GM12878 (cell line): ENCODE measurements around the gene RAC2. TPM values are rescaled to one million over a fixed set of nuclear protein-coding genes. Genes with fewer than 3 reads are reported as not detected.

ENCODE experiments used
- ATAC-seq: fragments of 200-7000 bp; cut with Tn5 transposase; 3 replicates; pipeline ENCODE4 v1.9.1; 2020; ENCODE audit warnings: mild to moderate bottlenecking, moderate library complexity
- BruUV-seq: library from RNA; stranded (reverse); fragments of 400-500 nt; replicated peaks from 2 replicates; lab custom pipeline; 2021; lab: Mats Ljungman, UMichigan
- CTCF ChIA-PET: fragments of 300-600 bp; sonication (Branson Sonifier 250); formaldehyde crosslinking; extraction: SDS; loops from one replicate; lab custom pipeline; 2021; ENCODE audit warnings: inconsistent platforms; lab: Yijun Ruan, JAX
- POLR2A ChIA-PET: fragments of 350-600 bp; formaldehyde crosslinking; extraction: SDS; loops from one replicate; lab custom pipeline; 2021; ENCODE audit warnings: inconsistent platforms; lab: Charles Lee
- RAD21 ChIA-PET: fragments of 300-600 bp; sonication (Branson Sonifier 250); formaldehyde crosslinking; loops from one replicate; lab custom pipeline; 2023; ENCODE audit warnings: antibody characterized with exemption; ENCODE audit not compliant: unreplicated experiment; lab: Charles Lee
- SMC1A ChIA-PET: fragments of 300-600 bp; sonication (Branson Sonifier 250); formaldehyde crosslinking; loops from one replicate; lab custom pipeline; 2023; ENCODE audit not compliant: unreplicated experiment, uncharacterized antibody; lab: Charles Lee
- DNase-seq: peaks from one replicate; pipeline ENCODE4 v3.0.0-alpha.2; 2011; ENCODE audit warnings: low read depth, low spot score
- FAIRE-seq: peaks from 3 replicates; lab custom pipeline; 2011; peaks lifted over from hg19 to GRCh38; lab: Jason Lieb, UNC
- H2AFZ ChIP-seq: 2 replicates; pipeline ENCODE4 v1.6.0; 2011; ENCODE audit warnings: low read depth, low read length, control low read depth; ENCODE audit not compliant: control insufficient read depth
- H3K27ac ChIP-seq: 2 replicates; pipeline ENCODE4 v1.5.1; 2011; ENCODE audit warnings: control low read depth; ENCODE audit not compliant: control insufficient read depth, insufficient read depth
- H3K27me3 ChIP-seq, 2 experiments: replicated peaks in 1 of 2; 2 replicates each; pipeline versions ENCODE4 v1.6.0 to v1.6.1; 2011; ENCODE audit warnings: low read length in 1 of 2; ENCODE audit not compliant: control insufficient read depth in 2 of 2, insufficient read depth in 2 of 2
- H3K36me3 ChIP-seq, 2 experiments: 2 replicates each; pipeline ENCODE4 v1.5.1; 2011; ENCODE audit warnings: low read length in 1 of 2; ENCODE audit not compliant: control insufficient read depth in 2 of 2, insufficient read depth in 2 of 2
- H3K4me1 ChIP-seq: 2 replicates; pipeline ENCODE4 v1.6.1; 2011; ENCODE audit warnings: mild to moderate bottlenecking, low read length, moderate library complexity, mixed read lengths; ENCODE audit not compliant: control insufficient read depth, insufficient read depth
- H3K4me2 ChIP-seq: 2 replicates; pipeline ENCODE4 v1.6.0; 2011; ENCODE audit warnings: control low read depth; ENCODE audit not compliant: control insufficient read depth, insufficient read depth
- H3K4me3 ChIP-seq: fragments of 200-600 bp; sonication (generic); 2 replicates; pipeline ENCODE4 v1.5.1; 2016
- H3K79me2 ChIP-seq: 2 replicates; pipeline ENCODE4 v1.6.0; 2011; ENCODE audit warnings: low read length; ENCODE audit not compliant: control insufficient read depth, insufficient read depth
- H3K9ac ChIP-seq: 2 replicates; pipeline ENCODE4 v1.8.0; 2011; ENCODE audit warnings: low read length, control low read depth, mixed read lengths; ENCODE audit not compliant: control insufficient read depth, insufficient read depth
- H3K9me3 ChIP-seq: replicated peaks from 3 replicates; pipeline ENCODE4 v1.5.1; 2011; ENCODE audit warnings: mild to moderate bottlenecking, low read length; ENCODE audit not compliant: control insufficient read depth, insufficient read depth
- H4K20me1 ChIP-seq: 2 replicates; pipeline ENCODE4 v1.6.0; 2011; ENCODE audit not compliant: control insufficient read depth, insufficient read depth
- ATF7 ChIP-seq: fragments of 450-650 bp; IDR thresholded peaks from 2 replicates; pipeline ENCODE4 v1.6.1; 2016; ENCODE audit warnings: low read depth, mild to moderate bottlenecking
- CBX3 ChIP-seq: fragments of 200-600 bp; sonication (generic); IDR thresholded peaks from 2 replicates; pipeline ENCODE4 v1.6.1; 2016; ENCODE audit warnings: low read depth, borderline replicate concordance
- POLR2A ChIP-seq: IDR thresholded peaks from 2 replicates; pipeline ENCODE4 v1.6.1; 2011; ENCODE audit warnings: low read depth, mild to moderate bottlenecking, low read length
- WGBS: methylation state at CpG from one replicate; pipeline ENCODE4 v1.1.6; 2016; ENCODE audit warnings: low lambda C conversion rate; ENCODE audit not compliant: insufficient replicate concordance, insufficient coverage; ENCODE audit errors: missing lambda C conversion rate; 5-methylcytosine and 5-hydroxymethylcytosine counted together
- in situ Hi-C: fragments of 300-500 bp; cut with MboI; formaldehyde crosslinking; loops from 9 replicates; pipeline ENCODE4 v1.14.3; 2018; ENCODE audit warnings: mixed read lengths
- intact Hi-C: fragments of 100-400 bp; cut with micrococcal nuclease; formaldehyde crosslinking; loops from one replicate; pipeline ENCODE4 v1.14.2; 2022; ENCODE audit not compliant: unreplicated experiment
- polyA plus RNA-seq, 11 experiments: library from polyadenylated mRNA; depleted of rRNA in 4 of 11; unstranded in 6 of 11; stranded (reverse) in 5 of 11; fragments of >200 nt; fragmentation: Nextera tagmentation in 4 of 11; fragmentation: Illumina TruSeq in 1 of 11; extraction: Ambion mirVana in 4 of 11; extraction: Trizol in 1 of 11; gene quantifications; 1 replicate in 1 of 11; 2 replicates in 10 of 11; pipeline versions ENCODE4 v1.2.1 to v1.2.3, GENCODE V29; 2011 to 2016; ENCODE audit warnings: inconsistent platforms in 2 of 11, missing spikeins in 2 of 11, low read depth in 1 of 11
- total RNA-seq, 4 experiments: library from RNA; depleted of rRNA in 3 of 4; stranded (reverse); fragments of >200 nt in 3 of 4; fragmentation: Illumina TruSeq in 1 of 4; extraction: Trizol in 1 of 4; gene quantifications; 2 replicates each; pipeline versions ENCODE4 v1.2.1 to v1.2.3, GENCODE V29; 2013 to 2021
- TF ChIP-seq, protein P1 (sequence below): fragments of 450-650 bp; IDR thresholded peaks from 2 replicates; pipeline ENCODE4 v1.6.1; 2016; ENCODE audit warnings: mild to moderate bottlenecking, moderate library complexity, borderline replicate concordance

The RAC2 gene
- total and polyA plus RNA-seq, 10 of the 15 experiments (the other 5 are each of a cell fraction or from before 2014, with no cell fraction given) = 102 to 386 (median 304) TPM

DNA sequence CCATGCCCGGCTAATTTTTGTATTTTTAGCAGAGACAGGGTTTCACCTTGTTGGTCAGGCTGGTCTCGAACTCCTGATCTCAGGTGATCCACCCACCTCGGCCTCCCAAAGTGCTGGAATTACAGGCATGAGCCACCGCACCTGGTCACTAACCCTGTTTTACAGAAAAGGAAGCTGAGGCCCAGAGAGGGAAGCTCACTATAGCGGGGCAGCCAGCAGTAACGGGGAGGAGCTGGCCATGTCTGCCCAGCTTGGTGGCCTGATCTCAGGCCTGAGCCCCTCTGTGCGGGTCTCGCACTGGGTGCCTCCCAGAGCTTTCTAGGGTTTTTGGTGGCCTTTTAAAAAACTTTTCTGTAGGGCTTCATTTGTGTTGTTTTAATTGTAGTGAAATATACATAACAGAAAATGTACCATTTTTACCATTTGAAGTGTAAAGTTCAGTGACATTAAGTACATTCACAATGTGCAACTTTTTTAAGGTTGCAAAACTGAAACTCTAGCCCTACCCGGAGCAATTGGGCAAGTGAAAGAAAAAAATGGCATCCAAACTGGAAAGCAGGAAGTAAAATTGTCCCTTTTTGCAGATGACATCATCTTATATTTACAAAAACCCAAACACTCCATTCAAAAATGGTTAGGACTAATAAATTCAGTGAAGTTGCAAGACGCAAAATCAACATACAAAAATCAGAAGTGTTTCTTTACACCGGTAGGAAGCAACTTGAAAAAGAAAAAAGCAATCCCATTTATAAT lies 23.8 kb upstream of the RAC2 start:
- FAIRE-seq = no peak
- H3K9ac ChIP-seq = peak overlapping the region; percentile 62
- H3K4me1 ChIP-seq = peaks cover 7% of the 10 kb centered on the region
- ATAC-seq = peak; percentile 49
- peak overlapping the region; percentile 52 for H3K4me3 ChIP-seq
- ChIA-PET SMC1A (interaction anchor here (0.7 to 4.7 kb wide), 21 partner anchors 8 to 260 kb away, joined by 3 to 65 read pairs (median 4); partner anchors contain the start of genes CYTH4 and RAC2), RAD21 (interaction anchor here (0.7 to 3.0 kb wide), 18 partner anchors 9 to 299 kb away, joined by 3 to 26 read pairs (median 5); partner anchors contain the start of gene CYTH4), CTCF (interaction anchor here (0.6 to 10.5 kb wide), 28 partner anchors 9 to 299 kb away, joined by 3 to 181 read pairs (median 4); partner anchors contain the start of genes CYTH4 and RAC2), POLR2A (interaction anchor here (0.6 to 1.8 kb wide), 13 partner anchors 11 to 279 kb away, joined by 3 to 8 read pairs (median 4); no protein-coding TSS in a partner anchor)
- H4K20me1 ChIP-seq = no peaks in the 10 kb centered on the region
- H3K27me3 ChIP-seq = no peaks in the 10 kb centered on the region
- no peaks in the 10 kb centered on the region for H3K36me3 ChIP-seq
- DNase-seq = no peak
- H3K4me2 ChIP-seq = peak overlapping the region; percentile 89
- H3K27ac ChIP-seq = peak overlapping the region; percentile 76
- intact Hi-C loops (loop anchor here (1.0 to 2.0 kb wide), 3 partner anchors 49 to 189 kb away; no protein-coding TSS in a partner anchor), in situ Hi-C loops (no loop called here)
- H3K9me3 ChIP-seq = peaks cover 8% of the 10 kb centered on the region; the same call in 2 of the 3 replicates
- 40% methylated on average over 11 of the region's 11 CpGs for WGBS
- BruUV-seq = no TSS peak
- peak overlapping the region; percentile 85 for H2AFZ ChIP-seq
- TF ChIP-seq CBX3 (no peak), POLR2A (no peak), ATF7 (peak; percentile 93)
- TF ChIP-seq, protein P1, sequence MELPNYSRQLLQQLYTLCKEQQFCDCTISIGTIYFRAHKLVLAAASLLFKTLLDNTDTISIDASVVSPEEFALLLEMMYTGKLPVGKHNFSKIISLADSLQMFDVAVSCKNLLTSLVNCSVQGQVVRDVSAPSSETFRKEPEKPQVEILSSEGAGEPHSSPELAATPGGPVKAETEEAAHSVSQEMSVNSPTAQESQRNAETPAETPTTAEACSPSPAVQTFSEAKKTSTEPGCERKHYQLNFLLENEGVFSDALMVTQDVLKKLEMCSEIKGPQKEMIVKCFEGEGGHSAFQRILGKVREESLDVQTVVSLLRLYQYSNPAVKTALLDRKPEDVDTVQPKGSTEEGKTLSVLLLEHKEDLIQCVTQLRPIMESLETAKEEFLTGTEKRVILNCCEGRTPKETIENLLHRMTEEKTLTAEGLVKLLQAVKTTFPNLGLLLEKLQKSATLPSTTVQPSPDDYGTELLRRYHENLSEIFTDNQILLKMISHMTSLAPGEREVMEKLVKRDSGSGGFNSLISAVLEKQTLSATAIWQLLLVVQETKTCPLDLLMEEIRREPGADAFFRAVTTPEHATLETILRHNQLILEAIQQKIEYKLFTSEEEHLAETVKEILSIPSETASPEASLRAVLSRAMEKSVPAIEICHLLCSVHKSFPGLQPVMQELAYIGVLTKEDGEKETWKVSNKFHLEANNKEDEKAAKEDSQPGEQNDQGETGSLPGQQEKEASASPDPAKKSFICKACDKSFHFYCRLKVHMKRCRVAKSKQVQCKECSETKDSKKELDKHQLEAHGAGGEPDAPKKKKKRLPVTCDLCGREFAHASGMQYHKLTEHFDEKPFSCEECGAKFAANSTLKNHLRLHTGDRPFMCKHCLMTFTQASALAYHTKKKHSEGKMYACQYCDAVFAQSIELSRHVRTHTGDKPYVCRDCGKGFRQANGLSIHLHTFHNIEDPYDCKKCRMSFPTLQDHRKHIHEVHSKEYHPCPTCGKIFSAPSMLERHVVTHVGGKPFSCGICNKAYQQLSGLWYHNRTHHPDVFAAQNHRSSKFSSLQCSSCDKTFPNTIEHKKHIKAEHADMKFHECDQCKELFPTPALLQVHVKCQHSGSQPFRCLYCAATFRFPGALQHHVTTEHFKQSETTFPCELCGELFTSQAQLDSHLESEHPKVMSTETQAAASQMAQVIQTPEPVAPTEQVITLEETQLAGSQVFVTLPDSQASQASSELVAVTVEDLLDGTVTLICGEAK = no peak
- no peaks in the 10 kb centered on the region for H3K79me2 ChIP-seq
